Endothelial cell of umbilical vein (primary cell): ENCODE measurements around the gene DMD. TPM values are rescaled to one million over a fixed set of nuclear protein-coding genes. Genes with fewer than 3 reads are reported as not detected.

Experiments used
- BruUV-seq: library from RNA; stranded (reverse); fragments of 400-500 nt; replicated peaks from 2 replicates; lab custom pipeline; 2021; lab: Mats Ljungman, UMichigan
- CTCF ChIA-PET: fragments of 300-600, 350-600 bp; sonication (Branson Sonifier 250); formaldehyde crosslinking; loops from one replicate; lab custom pipeline; 2021; ENCODE audit warnings: antibody characterized with exemption, inconsistent platforms; lab: Charles Lee
- POLR2A ChIA-PET: fragments of 300-600, 350-600 bp; sonication (Branson Sonifier 250); formaldehyde crosslinking; loops from one replicate; lab custom pipeline; 2021; ENCODE audit warnings: antibody characterized with exemption, inconsistent platforms; lab: Charles Lee
- DNase-seq: peaks from one replicate; pipeline ENCODE4 v3.0.0-alpha.2; 2011; ENCODE audit warnings: low read depth, low spot score
- FAIRE-seq: peaks from 2 replicates; lab custom pipeline; 2011; peaks lifted over from hg19 to GRCh38; lab: Jason Lieb, UNC
- H2AFZ ChIP-seq: 2 replicates; pipeline ENCODE4 v1.6.0; 2012; ENCODE audit warnings: low read depth, low read length, control low read depth, inconsistent platforms
- H3K27ac ChIP-seq: 2 replicates; pipeline ENCODE4 v1.5.1; 2011; ENCODE audit warnings: low read depth, mild to moderate bottlenecking, control low read depth, low read length, moderate library complexity; ENCODE audit not compliant: insufficient read depth
- H3K27me3 ChIP-seq, 2 experiments: 2 replicates each; pipeline versions ENCODE4 v1.6.0 to v1.6.1; 2011; ENCODE audit warnings: low read length in 2 of 2, mixed read lengths in 1 of 2; ENCODE audit not compliant: control insufficient read depth in 2 of 2, insufficient read depth in 2 of 2
- H3K36me3 ChIP-seq, 2 experiments: 2 replicates in 1 of 2; 3 replicates in 1 of 2; pipeline ENCODE4 v1.5.1; 2011; ENCODE audit warnings: low read length in 2 of 2, mild to moderate bottlenecking in 1 of 2, moderate library complexity in 1 of 2; ENCODE audit not compliant: control insufficient read depth in 2 of 2, insufficient read depth in 2 of 2; ENCODE audit errors: extremely low read depth in 1 of 2
- H3K4me1 ChIP-seq: 3 replicates; pipeline ENCODE4 v1.5.1; 2011; ENCODE audit warnings: mild to moderate bottlenecking, low read length; ENCODE audit not compliant: control insufficient read depth, insufficient read depth; ENCODE audit errors: extremely low read depth
- H3K4me2 ChIP-seq: 2 replicates; pipeline ENCODE4 v1.6.1; 2011; ENCODE audit warnings: low read length, control low read depth, mixed read lengths; ENCODE audit not compliant: insufficient read depth
- H3K4me3 ChIP-seq, 3 experiments: fragments of 200-600 bp in 1 of 3; sonication (generic), shearing (Covaris generic) in 1 of 3; replicated peaks in 1 of 3; 2 replicates each; pipeline ENCODE4 v1.5.1; 2011 to 2016; ENCODE audit warnings: control low read depth in 3 of 3, low read length in 3 of 3, mild to moderate bottlenecking in 2 of 3, inconsistent platforms in 1 of 3, low read depth in 1 of 3, moderate library complexity in 1 of 3; ENCODE audit not compliant: insufficient read depth in 1 of 3
- H3K79me2 ChIP-seq: 2 replicates; pipeline ENCODE4 v1.6.0; 2012; ENCODE audit warnings: low read length, inconsistent platforms; ENCODE audit not compliant: control insufficient read depth, insufficient read depth
- H3K9ac ChIP-seq: replicated peaks from 2 replicates; pipeline ENCODE3; 2011; ENCODE audit warnings: low read length, control low read depth; ENCODE audit not compliant: insufficient read depth; ENCODE audit errors: extremely low read depth
- H3K9me1 ChIP-seq: replicated peaks from 3 replicates; pipeline ENCODE4 v1.6.0; 2011; ENCODE audit warnings: mild to moderate bottlenecking, low read length; ENCODE audit not compliant: control insufficient read depth, insufficient read depth; ENCODE audit errors: extremely low read depth
- H3K9me3 ChIP-seq: replicated peaks from 2 replicates; pipeline ENCODE4 v1.5.1; 2012; ENCODE audit warnings: low read length, inconsistent platforms; ENCODE audit not compliant: control insufficient read depth, insufficient read depth
- H4K20me1 ChIP-seq: replicated peaks from 2 replicates; pipeline ENCODE3; 2011; ENCODE audit warnings: mild to moderate bottlenecking, low read length; ENCODE audit not compliant: control insufficient read depth, insufficient read depth; ENCODE audit errors: extremely low read depth
- EZH2 ChIP-seq: IDR thresholded peaks from 2 replicates; pipeline ENCODE4 v1.6.1; 2012; ENCODE audit warnings: borderline replicate concordance, low read depth, mild to moderate bottlenecking, moderate library complexity, low read length, inconsistent platforms; ENCODE audit not compliant: severe bottlenecking
- FOS ChIP-seq: IDR thresholded peaks from 2 replicates; pipeline ENCODE4 v1.6.1; 2011; ENCODE audit warnings: mild to moderate bottlenecking, low read length, moderate library complexity, borderline replicate concordance; ENCODE audit not compliant: insufficient read depth
- GATA2 ChIP-seq: IDR thresholded peaks from 2 replicates; pipeline ENCODE4 v1.7.0; 2011; ENCODE audit warnings: low read depth, mild to moderate bottlenecking, moderate library complexity, mixed read lengths, low read length; ENCODE audit not compliant: insufficient read length, insufficient read depth
- JUN ChIP-seq: IDR thresholded peaks from 2 replicates; pipeline ENCODE4 v1.6.1; 2011; ENCODE audit warnings: borderline replicate concordance, low read depth; ENCODE audit not compliant: insufficient read length, insufficient read depth
- MYC ChIP-seq: IDR thresholded peaks from one replicate; pipeline ENCODE4 v1.6.1; 2011; ENCODE audit warnings: mild to moderate bottlenecking, low read depth, low read length
- POLR2A ChIP-seq: IDR thresholded peaks from 2 replicates; pipeline ENCODE4 v1.6.1; 2012; ENCODE audit warnings: low read depth, mild to moderate bottlenecking, control low read depth, low read length
- POLR2AphosphoS5 ChIP-seq: IDR thresholded peaks from 2 replicates; pipeline ENCODE4 v1.6.1; 2012; ENCODE audit warnings: low read depth, mild to moderate bottlenecking, control low read depth, low read length, moderate library complexity; ENCODE audit not compliant: insufficient read depth
- dilution Hi-C: fragments of 300-500 bp; cut with MboI; formaldehyde crosslinking; loops from one replicate; pipeline ENCODE4 v1.15.0; 2019; ENCODE audit warnings: low sequenced_read_pairs; ENCODE audit not compliant: extremely low pct_ligation_motif_present
- intact Hi-C: fragments of 100-400 bp; cut with micrococcal nuclease; formaldehyde crosslinking; loops from one replicate; pipeline ENCODE4 v1.10.0; 2022
- polyA plus RNA-seq, 4 experiments: library from polyadenylated mRNA; depleted of rRNA in 3 of 4; stranded (reverse) in 3 of 4; unstranded in 1 of 4; fragments of >200 nt; gene quantifications; 2 replicates each; pipeline versions ENCODE4 v1.2.1 to v1.2.3, GENCODE V29; 2011 to 2012; ENCODE audit warnings: missing spikeins in 1 of 4
- total RNA-seq: library from RNA; stranded (reverse); gene quantifications from 2 replicates; pipeline ENCODE4 v1.2.3, GENCODE V29; 2021
- TF ChIP-seq, protein P1 (sequence below): IDR thresholded peaks from 2 replicates; pipeline ENCODE4 v1.6.1; 2011; ENCODE audit not compliant: insufficient read depth, insufficient read length
- TF ChIP-seq, protein P2 (sequence below), 2 donors: IDR thresholded peaks; 1 replicate in 1 of 2; 2 replicates in 1 of 2; pipeline ENCODE4 v1.5.1; 2011; ENCODE audit warnings: low read length in 2 of 2, mild to moderate bottlenecking in 2 of 2, moderate library complexity in 2 of 2, control low read depth in 1 of 2, inconsistent platforms in 1 of 2, low read depth in 1 of 2; ENCODE audit not compliant: insufficient read depth in 1 of 2; ENCODE audit errors: extremely low read depth in 1 of 2

DMD gene
- total and polyA plus RNA-seq, 2 donors (not counting 3 experiments of a cell fraction or from before 2014, with no cell fraction given): 7.3 to 9.0 TPM

DNA sequence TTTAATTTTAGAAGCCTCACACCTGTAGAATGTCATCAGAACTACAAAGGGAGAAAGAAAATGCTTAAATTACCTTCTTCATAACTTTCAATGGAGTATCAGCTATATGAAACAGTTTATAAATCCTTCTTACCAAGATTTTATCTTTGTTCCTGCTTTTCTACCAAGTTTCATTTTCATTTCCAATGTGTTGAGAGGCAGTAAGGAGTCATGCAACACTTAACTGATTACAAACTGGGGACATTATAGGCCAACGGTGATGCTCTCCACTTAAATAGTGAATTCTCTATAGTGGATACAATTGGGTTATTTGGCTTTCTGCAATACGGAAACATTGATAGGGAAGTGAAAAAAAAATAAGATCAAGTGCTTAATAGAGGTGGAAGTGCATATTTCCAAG lies 1994.3 kb downstream of the DMD start:
- DNase-seq (peak; percentile 38), FAIRE-seq (peak; percentile 68)
- Histone ChIP-seq H3K4me1 (peaks cover 27% of the 10 kb centered on the region), H3K9me1 (no peaks in the 10 kb centered on the region), H3K9me3 (no peaks in the 10 kb centered on the region), H3K27me3 (no peaks in the 10 kb centered on the region), H3K4me3 (no peak overlapping the region), H3K79me2 (no peaks in the 10 kb centered on the region), H3K27ac (no peak overlapping the region), H3K36me3 (no peaks in the 10 kb centered on the region), H4K20me1 (no peaks in the 10 kb centered on the region), H3K9ac (no peak overlapping the region), H2AFZ (no peak overlapping the region), H3K4me2 (peak overlapping the region; percentile 24)
- ChIA-PET POLR2A (no interaction called here), CTCF (interaction anchor here (0.9 to 1.0 kb wide), 3 partner anchors 62 to 208 kb away, joined by 3 to 4 read pairs (median 4); no protein-coding TSS in a partner anchor)
- TF ChIP-seq POLR2A (no peak), EZH2 (no peak), POLR2AphosphoS5 (no peak), GATA2 (no peak), JUN (no peak), MYC (no peak), FOS (no peak)
- TF ChIP-seq, protein P1, sequence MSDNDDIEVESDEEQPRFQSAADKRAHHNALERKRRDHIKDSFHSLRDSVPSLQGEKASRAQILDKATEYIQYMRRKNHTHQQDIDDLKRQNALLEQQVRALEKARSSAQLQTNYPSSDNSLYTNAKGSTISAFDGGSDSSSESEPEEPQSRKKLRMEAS: no peak
- TF ChIP-seq, protein P2, sequence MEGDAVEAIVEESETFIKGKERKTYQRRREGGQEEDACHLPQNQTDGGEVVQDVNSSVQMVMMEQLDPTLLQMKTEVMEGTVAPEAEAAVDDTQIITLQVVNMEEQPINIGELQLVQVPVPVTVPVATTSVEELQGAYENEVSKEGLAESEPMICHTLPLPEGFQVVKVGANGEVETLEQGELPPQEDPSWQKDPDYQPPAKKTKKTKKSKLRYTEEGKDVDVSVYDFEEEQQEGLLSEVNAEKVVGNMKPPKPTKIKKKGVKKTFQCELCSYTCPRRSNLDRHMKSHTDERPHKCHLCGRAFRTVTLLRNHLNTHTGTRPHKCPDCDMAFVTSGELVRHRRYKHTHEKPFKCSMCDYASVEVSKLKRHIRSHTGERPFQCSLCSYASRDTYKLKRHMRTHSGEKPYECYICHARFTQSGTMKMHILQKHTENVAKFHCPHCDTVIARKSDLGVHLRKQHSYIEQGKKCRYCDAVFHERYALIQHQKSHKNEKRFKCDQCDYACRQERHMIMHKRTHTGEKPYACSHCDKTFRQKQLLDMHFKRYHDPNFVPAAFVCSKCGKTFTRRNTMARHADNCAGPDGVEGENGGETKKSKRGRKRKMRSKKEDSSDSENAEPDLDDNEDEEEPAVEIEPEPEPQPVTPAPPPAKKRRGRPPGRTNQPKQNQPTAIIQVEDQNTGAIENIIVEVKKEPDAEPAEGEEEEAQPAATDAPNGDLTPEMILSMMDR (IDR thresholded peaks at IDR 0.05; ENCODE audit: extremely low read depth in 1 of 2, insufficient read depth in 1 of 2, low read depth in 1 of 2, low read length in 2 of 2): no peak
- BruUV-seq: no TSS peak
- intact Hi-C loops (no loop called here), dilution Hi-C loops (no loop called here)
